ENCODE measurements around the gene COL28A1.

GRCh38 chr7:7408001-7408770 lies 127.5 kb downstream of the COL28A1 start:
- TF ChIP-seq GATA3 (IDR thresholded peaks at IDR 0.05; ENCODE audit: low read depth, low read length) (no peak), GATA2 (IDR thresholded peaks at IDR 0.05; ENCODE audit: low read depth, low read length) (no peak)
